ENCODE data around the gene ANKRD44. TPM values are rescaled to one million over a fixed set of nuclear protein-coding genes. Genes with fewer than 3 reads are reported as not detected.
"Not testable (repeated sequence)": the region's sequence is repeated elsewhere in the genome, so short reads cannot be mapped to it uniquely, and the experiment has no call there.

The ANKRD44 gene
- total RNA-seq, 6 experiments from 2014 or later, result 3.8 to 5.7 (median 4.7) TPM

GRCh38 chr2:197354169-197354558 lies 43.6 kb upstream of the ANKRD44 start:
- Mint-ChIP-seq H3K27ac (no peak overlapping the region), H3K9me3 (no peaks in the 10 kb centered on the region), H3K36me3 (ENCODE audit: low read depth) (peaks cover 9% of the 10 kb centered on the region; the same call in 1 of the 2 replicates), H3K4me3 (no peak overlapping the region), H3K27me3 (ENCODE audit: insufficient read depth) (0 out of 2 replicates have a peak, but pooled peaks cover 2% of the 10 kb centered on the region), H3K4me1 (ENCODE audit: low read depth) (peaks cover 21% of the 10 kb centered on the region)
- no peak for DNase-seq
- TF ChIP-seq, protein P1, sequence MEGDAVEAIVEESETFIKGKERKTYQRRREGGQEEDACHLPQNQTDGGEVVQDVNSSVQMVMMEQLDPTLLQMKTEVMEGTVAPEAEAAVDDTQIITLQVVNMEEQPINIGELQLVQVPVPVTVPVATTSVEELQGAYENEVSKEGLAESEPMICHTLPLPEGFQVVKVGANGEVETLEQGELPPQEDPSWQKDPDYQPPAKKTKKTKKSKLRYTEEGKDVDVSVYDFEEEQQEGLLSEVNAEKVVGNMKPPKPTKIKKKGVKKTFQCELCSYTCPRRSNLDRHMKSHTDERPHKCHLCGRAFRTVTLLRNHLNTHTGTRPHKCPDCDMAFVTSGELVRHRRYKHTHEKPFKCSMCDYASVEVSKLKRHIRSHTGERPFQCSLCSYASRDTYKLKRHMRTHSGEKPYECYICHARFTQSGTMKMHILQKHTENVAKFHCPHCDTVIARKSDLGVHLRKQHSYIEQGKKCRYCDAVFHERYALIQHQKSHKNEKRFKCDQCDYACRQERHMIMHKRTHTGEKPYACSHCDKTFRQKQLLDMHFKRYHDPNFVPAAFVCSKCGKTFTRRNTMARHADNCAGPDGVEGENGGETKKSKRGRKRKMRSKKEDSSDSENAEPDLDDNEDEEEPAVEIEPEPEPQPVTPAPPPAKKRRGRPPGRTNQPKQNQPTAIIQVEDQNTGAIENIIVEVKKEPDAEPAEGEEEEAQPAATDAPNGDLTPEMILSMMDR (IDR thresholded peaks at IDR 0.05), result no peak

DNA sequence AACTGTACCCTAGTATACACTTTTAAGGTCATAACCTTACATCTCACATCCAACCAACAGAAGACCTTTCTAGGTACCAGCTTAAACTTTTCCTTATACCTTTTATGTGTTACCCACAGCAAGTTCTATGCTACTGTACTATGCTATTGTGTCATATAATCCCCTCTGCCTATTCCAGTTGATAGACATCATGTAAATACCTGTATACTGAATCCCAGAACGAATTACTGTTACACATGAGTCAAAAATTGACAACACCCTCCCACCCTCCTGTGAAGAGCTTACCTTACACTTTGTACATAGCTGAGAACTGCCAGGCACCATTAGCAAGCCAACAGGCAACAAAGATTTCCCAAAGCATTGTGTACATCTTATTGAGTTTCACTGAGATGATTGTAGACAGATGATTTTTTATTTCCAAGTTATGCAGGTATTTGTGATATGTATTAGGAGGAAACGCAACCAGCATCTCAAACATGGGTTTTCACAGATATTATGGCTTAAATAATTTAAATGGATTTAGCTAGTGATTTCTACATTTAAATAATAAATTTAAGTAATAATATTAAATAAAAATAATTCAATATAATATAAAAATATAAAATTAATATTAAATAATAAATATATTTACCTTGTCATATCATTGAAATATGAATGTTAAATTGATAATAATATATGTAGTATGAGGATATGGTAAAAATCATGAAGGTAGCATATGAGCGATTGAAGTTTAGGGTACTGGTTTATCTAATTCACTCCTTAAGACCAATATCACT lies 43.0 kb upstream of the ANKRD44 start:
- DNase-seq, result no peak
- TF ChIP-seq, protein P1 (IDR thresholded peaks at IDR 0.05), result no peak
- Mint-ChIP-seq H3K4me3 (no peak overlapping the region), H3K9me3 (no peaks in the 10 kb centered on the region), H3K36me3 (ENCODE audit: low read depth) (peaks cover 9% of the 10 kb centered on the region; the same call in 1 of the 2 replicates), H3K27me3 (ENCODE audit: insufficient read depth) (0 out of 2 replicates have a peak, but pooled peaks cover 2% of the 10 kb centered on the region), H3K27ac (no peak overlapping the region), H3K4me1 (ENCODE audit: low read depth) (peaks cover 15% of the 10 kb centered on the region)

DNA sequence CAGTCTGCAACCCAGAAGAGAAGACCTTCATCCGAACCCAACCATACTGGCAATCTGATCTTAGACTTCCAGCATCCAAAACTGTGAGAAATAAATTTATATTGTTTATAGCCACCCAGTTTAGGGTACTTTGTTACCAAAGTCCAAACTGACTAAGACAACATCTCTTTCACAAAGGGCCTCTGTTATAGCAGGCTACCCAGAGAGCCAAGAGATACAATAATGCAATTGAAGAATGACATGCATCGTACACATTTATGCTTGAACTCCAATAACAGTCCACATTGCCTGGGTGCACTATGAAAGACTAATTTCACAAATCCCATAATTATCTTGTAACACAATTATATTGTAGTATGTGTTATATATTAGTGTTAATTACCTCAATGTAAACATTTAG lies 39.1 kb upstream of the ANKRD44 start:
- Mint-ChIP-seq H3K27me3 (ENCODE audit: insufficient read depth) (peaks cover 2% of the 10 kb centered on the region), H3K36me3 (ENCODE audit: low read depth) (peaks cover 9% of the 10 kb centered on the region; the same call in 1 of the 2 replicates), H3K27ac (no peak overlapping the region), H3K4me3 (no peak overlapping the region), H3K4me1 (ENCODE audit: low read depth) (peaks cover 20% of the 10 kb centered on the region), H3K9me3 (no peaks in the 10 kb centered on the region)
- TF ChIP-seq, protein P1 (IDR thresholded peaks at IDR 0.05), result no peak
- DNase-seq, result no peak

DNA sequence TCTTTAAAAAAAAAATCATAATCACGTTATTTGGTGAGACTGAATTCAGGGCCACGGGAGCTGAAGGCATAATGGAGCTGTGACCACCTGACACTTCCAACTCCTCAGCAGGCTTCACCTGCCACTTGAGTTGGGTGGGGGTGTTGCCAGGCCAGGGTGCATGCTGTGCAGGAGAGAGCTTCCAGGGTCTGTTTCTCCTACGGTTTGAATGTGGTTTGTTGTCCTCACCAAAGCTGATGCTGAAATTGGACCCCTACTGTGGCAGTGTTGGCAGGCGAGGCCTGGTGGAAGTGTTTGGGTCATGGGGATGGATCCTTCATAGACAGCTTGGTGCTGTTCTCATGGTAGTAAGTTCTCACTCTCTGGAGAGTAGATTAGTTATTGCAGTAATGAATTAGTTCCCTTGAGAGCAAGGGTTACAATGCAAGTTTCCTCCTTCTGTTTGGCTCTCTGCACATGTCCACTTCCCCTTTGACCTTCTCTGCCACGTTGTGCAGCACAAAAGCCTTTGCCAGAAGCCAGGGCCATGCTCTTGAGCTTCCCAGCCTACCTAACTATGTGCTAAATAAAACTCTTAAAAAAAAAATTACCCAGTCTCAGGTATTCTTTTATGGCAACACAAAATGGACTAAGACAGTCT lies 38.3 kb upstream of the ANKRD44 start:
- Mint-ChIP-seq H3K4me1 (ENCODE audit: low read depth) (peaks cover 20% of the 10 kb centered on the region), H3K9me3 (no peaks in the 10 kb centered on the region), H3K36me3 (ENCODE audit: low read depth) (peaks cover 9% of the 10 kb centered on the region; the same call in 1 of the 2 replicates), H3K4me3 (no peak overlapping the region), H3K27me3 (ENCODE audit: insufficient read depth) (no peaks in the 10 kb centered on the region; the same call in none of the 2 replicates), H3K27ac (no peak overlapping the region)
- TF ChIP-seq, protein P1 (IDR thresholded peaks at IDR 0.05), result no peak
- DNase-seq, result no peak

DNA sequence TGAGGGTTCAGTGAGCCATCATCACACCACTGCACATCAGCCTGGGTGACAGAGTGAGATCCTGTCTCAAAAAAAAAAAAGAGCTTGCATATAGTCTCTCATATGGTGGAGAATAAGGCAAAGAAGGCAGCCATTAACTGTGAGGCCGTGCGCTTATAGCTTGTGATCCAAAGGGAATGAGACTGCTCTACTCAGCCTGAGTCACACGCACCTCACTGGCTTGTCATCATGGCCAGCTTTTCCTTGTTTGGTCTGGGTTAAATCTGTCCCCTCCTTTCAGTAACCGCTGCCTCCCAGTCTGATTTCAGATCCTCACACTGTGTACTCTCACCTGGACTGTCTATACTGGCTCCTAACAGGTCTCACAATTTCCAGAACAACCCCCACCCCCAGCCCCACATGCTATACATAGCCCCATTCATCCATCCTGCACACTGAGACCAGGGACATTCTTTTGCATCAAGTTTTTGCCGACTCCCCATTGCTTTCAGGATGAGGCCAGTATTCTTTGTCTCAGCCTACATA lies 35.3 kb upstream of the ANKRD44 start:
- Mint-ChIP-seq H3K27me3 (ENCODE audit: insufficient read depth) (peaks cover 2% of the 10 kb centered on the region), H3K27ac (no peak overlapping the region), H3K4me3 (no peak overlapping the region), H3K4me1 (ENCODE audit: low read depth) (peaks cover 14% of the 10 kb centered on the region), H3K9me3 (no peaks in the 10 kb centered on the region), H3K36me3 (ENCODE audit: low read depth) (peaks cover 6% of the 10 kb centered on the region; the same call in 1 of the 2 replicates)
- TF ChIP-seq, protein P1 (IDR thresholded peaks at IDR 0.05), result no peak
- DNase-seq, result no peak

- H3K9me3 Mint-ChIP-seq; H3K27me3 Mint-ChIP-seq (ENCODE audit: insufficient read depth); H3K4me3 Mint-ChIP-seq; DNase-seq; H3K36me3 Mint-ChIP-seq (ENCODE audit: low read depth); H3K27ac Mint-ChIP-seq: not testable (repeated sequence)
- H3K4me1 Mint-ChIP-seq (ENCODE audit: low read depth), result peaks cover 13% of the 10 kb centered on the region
Observed at GRCh38 chr2:197343968-197344367, 33.4 kb upstream of the ANKRD44 start.

Data from HFFc6 (cell line).